ENCODE measurements around the gene NACC2.
"Not testable (repeated sequence)": the region's sequence is repeated elsewhere in the genome, so short reads cannot be mapped to it uniquely, and the experiment has no call there.

Gene NACC2

DNA sequence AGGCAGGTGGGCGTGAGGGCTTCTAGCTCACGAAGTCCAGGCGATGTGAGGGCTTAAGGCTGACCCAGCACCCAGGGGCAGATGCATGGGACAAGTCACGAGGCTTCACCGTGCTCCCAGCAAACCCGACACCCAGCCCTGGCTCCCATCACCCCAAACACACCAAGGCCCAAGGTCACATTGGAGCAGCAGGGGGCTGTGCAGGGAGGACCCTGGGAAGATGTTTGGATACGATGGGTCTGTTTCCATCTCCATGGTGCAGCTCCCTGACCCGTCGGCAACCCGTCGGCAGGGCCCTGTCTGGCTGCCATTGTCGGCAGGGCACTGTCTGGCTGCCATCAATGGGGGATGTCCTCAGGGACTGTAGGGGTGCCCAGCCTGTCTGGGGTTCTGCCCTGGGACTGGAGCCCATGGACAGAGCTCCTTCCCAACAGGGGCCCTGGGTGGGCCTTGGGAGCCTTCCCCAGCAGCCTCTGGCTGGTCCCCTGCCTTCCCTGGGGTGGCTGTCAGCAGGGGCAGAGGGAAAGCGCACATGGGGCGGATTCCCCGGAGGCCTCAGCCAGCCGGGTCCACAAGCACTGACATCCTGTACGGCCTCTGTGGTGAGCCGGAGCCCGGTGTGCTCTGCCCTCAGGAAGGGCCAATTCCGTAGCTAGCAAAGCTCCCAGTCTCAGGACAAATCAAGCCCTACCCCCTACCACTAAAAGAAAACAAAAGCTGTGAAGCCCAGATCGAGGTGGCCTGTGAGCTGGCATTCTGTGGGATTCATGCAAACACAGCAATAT is 47.1 kb downstream of the NACC2 start:
- Histone ChIP-seq H3K27ac (ENCODE audit: low read depth, low read length) (no peak overlapping the region), H2AFZ (ENCODE audit: low read length, unreplicated experiment) (no peak overlapping the region), H3K36me3 (ENCODE audit: insufficient read depth, low read length) (peaks cover 2% of the 10 kb centered on the region; the same call in 1 of the 2 replicates), H3K4me3 (ENCODE audit: low read depth, low read length) (no peak overlapping the region), H3K27me3 (ENCODE audit: insufficient read depth, low read length) (no peaks in the 10 kb centered on the region), H3K4me1 (ENCODE audit: control insufficient read depth, insufficient read depth, low read length, unreplicated experiment) (peaks cover 4% of the 10 kb centered on the region), H3K79me2 (ENCODE audit: control insufficient read depth, insufficient read depth, low read length, unreplicated experiment) (peaks cover 3% of the 10 kb centered on the region)

DNA sequence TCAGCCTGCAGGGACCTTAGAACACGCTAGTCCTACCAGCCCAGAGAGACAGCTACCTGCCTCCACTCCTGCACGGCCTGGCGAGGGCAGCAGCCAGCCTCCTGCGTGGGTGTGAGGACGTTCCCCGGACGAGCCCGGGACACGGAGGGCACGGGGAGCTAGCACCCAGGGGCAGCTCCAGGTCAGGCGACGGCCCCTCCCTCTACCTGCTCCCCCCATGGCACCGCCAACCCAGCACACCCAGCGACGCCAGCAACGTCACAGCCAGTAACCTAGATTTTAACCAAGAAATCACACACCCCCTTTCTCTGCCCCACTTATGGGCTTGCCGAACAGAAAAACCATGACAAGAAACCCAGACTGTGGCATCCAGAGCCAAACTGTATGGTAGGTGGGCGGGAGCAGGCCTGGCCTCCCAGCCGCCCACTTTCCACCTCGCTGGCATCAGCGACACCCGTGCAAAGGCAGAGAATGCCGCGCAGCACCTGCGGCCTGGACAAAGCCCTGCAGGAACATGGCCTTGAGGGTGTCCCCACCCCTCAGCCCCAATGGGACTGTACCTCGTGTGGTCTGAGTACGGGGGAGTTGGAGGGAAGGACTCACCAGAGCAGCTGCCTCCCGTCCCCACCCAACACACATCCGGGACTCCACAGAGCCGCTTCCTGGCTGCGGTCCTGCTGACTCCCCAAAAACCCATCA is 47.9 kb downstream of the NACC2 start:
- H3K36me3 ChIP-seq (ENCODE audit: insufficient read depth, low read length) = peaks cover 2% of the 10 kb centered on the region; the same call in 1 of the 2 replicates
- H3K4me3 ChIP-seq (ENCODE audit: low read depth, low read length) = no peak overlapping the region
- H3K27ac ChIP-seq (ENCODE audit: low read depth, low read length) = no peak overlapping the region
- no peaks in the 10 kb centered on the region for H3K4me1 ChIP-seq (ENCODE audit: control insufficient read depth, insufficient read depth, low read length, unreplicated experiment)
- H3K27me3 ChIP-seq (ENCODE audit: insufficient read depth, low read length) = no peaks in the 10 kb centered on the region
- peaks cover 5% of the 10 kb centered on the region for H3K79me2 ChIP-seq (ENCODE audit: control insufficient read depth, insufficient read depth, low read length, unreplicated experiment)
- H2AFZ ChIP-seq (ENCODE audit: low read length, unreplicated experiment) = no peak overlapping the region

DNA sequence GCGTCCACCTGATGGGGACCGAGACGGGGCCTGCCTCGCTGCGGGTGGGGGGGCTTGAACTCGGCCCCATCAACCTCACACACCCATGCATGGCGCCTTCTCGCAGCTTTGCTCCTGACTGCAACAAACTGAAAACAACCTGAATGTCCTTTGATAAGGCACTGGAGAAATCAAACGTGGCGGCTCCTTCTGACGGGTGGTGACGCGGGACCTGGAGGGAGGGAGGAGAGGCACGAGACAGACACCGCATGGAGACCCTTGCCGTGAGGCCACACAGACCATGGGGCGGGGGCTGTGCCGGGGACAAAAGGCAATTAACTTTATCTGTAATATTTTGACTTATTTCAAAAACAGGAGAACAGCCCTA is 48.6 kb downstream of the NACC2 start:
- Histone ChIP-seq H3K36me3 (ENCODE audit: insufficient read depth, low read length) (peaks cover 2% of the 10 kb centered on the region; the same call in 1 of the 2 replicates), H3K79me2 (ENCODE audit: control insufficient read depth, insufficient read depth, low read length, unreplicated experiment) (peaks cover 7% of the 10 kb centered on the region), H3K4me3 (ENCODE audit: low read depth, low read length) (no peak overlapping the region), H2AFZ (ENCODE audit: low read length, unreplicated experiment) (no peak overlapping the region), H3K4me1 (ENCODE audit: control insufficient read depth, insufficient read depth, low read length, unreplicated experiment) (no peaks in the 10 kb centered on the region), H3K27me3 (ENCODE audit: insufficient read depth, low read length) (no peaks in the 10 kb centered on the region), H3K27ac (ENCODE audit: low read depth, low read length) (no peak overlapping the region)

DNA sequence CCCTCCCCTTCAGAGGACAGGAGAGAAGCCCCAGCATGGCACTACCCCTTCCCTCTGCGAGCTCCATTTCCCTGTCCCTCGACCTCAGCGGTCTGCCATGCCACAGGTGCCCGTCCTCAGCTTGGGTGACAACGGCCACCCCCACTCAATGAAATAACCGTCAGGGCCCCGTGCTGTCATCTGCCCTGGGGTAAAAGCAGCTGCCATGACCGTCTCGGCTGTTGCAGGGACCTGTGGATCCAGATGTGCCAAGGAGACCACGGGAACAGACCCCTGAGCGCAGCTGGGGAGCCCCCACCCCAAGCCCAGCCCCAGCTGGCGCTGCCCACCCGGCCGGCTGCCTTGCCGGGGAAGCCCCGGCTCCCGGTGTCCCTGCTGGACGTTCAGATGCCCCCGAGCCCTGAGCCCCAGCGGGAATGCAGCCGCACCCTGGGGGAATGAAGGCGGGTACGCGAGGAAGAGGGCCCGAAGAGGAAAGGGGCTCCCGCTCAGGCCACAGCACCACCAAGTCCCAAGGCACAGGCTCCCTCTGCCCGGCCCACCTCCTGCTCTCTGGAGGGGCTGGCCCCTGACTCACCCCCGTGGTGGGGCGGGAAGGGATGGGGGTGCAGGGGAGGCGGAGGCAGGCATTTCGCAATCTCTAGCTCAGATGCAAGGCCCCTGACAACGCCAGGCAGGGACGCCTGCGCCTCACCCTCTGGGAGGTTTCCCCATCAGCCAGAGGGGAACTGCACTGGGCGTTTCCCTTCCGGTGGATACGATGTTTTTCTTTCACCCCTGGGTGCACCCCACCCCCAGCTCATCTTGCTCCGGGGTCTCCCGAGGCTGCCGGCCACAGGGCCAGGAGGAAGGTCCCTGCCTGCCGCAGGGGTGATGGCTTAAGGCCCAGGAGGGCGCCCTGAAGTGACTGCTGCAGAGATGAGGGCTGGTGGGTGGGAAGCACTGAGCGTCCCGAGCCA is 49.2 kb downstream of the NACC2 start:
- no peaks in the 10 kb centered on the region for H3K4me1 ChIP-seq (ENCODE audit: control insufficient read depth, insufficient read depth, low read length, unreplicated experiment)
- H3K36me3 ChIP-seq (ENCODE audit: insufficient read depth, low read length) = peaks cover 2% of the 10 kb centered on the region; the same call in 1 of the 2 replicates

DNA sequence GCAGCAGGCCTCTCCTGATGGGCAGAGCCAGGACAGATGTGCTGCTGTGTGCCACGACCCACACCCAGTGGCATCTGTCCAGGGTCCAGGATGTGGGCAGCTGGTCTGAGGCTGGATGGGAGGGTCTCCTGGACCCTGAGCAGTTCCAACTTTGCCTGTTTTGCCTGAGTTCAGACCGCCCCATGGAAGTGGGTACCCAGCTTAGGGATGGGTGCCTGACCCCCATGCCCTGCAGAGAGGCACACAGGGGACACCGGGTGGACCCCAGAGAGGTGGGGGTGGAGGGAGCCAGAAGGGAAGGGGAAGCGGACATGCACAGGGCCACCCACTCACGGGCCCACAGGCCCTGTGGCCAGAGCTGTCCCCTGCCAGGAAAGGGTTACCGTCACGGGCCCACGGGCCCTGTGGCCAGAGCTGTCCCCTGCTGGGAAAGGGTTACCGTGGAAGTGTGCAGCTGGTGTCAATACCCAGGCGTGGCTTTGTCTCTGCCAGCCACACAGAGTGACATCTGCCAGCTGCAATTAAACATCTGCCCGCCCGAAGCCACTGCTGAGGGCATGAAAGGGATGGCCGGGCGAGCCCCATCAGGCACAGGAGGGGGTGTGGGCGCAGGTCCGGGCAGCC is 50.0 kb downstream of the NACC2 start:
- Histone ChIP-seq H3K27me3 (ENCODE audit: insufficient read depth, low read length) (no peaks in the 10 kb centered on the region), H3K4me3 (ENCODE audit: low read depth, low read length) (no peak overlapping the region), H3K79me2 (ENCODE audit: control insufficient read depth, insufficient read depth, low read length, unreplicated experiment) (peaks cover 12% of the 10 kb centered on the region), H3K36me3 (ENCODE audit: insufficient read depth, low read length) (peaks cover 8% of the 10 kb centered on the region; the same call in 1 of the 2 replicates), H3K27ac (ENCODE audit: low read depth, low read length) (no peak overlapping the region), H3K4me1 (ENCODE audit: control insufficient read depth, insufficient read depth, low read length, unreplicated experiment) (no peaks in the 10 kb centered on the region), H2AFZ (ENCODE audit: low read length, unreplicated experiment) (no peak overlapping the region)

More for the DNA sequence above, 49.2 kb downstream of the NACC2 start:
- Histone ChIP-seq H3K27ac (ENCODE audit: low read depth, low read length) (no peak overlapping the region), H3K4me3 (ENCODE audit: low read depth, low read length) (no peak overlapping the region), H3K79me2 (ENCODE audit: control insufficient read depth, insufficient read depth, low read length, unreplicated experiment) (peaks cover 7% of the 10 kb centered on the region), H3K27me3 (ENCODE audit: insufficient read depth, low read length) (no peaks in the 10 kb centered on the region), H2AFZ (ENCODE audit: low read length, unreplicated experiment) (no peak overlapping the region)

DNA sequence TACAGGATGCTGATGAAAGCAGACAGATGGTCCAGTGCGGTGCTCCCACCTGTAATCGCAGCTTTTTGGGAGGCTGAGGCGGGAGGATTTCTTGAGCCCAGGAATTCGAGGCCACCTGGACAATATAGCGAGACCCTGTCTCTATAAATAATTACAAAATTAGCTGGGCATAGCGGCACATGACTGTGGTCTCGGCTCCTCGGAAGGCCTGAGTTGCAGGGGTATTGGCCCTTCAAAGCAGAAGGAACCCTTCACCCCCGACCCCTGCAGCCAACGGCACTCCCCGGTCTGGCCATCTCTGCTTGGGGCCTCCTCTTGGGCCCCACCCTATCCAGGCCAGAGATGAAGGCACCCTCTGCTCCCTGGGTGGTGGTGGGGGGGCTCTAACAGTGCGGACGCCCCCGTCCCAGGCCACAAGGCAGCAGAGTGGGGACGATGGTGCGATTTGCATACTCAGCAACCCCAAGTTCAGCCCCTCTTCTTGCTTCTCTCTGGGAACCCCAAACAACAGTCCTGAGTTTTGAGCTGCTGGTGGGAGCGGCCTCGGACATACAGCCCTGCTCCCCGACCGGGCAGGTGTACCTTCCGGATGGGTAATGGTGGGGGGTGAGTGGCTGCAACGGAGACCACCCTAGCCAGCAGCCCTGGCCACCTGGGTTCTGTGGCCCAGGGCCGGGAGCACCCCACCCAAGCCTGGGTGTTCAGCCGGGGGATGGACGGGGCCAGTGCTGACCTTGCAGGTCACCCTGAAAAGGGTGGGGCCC is 50.7 kb downstream of the NACC2 start:
- H3K36me3 ChIP-seq (ENCODE audit: insufficient read depth, low read length) = peaks cover 11% of the 10 kb centered on the region
- peaks cover 17% of the 10 kb centered on the region for H3K79me2 ChIP-seq (ENCODE audit: control insufficient read depth, insufficient read depth, low read length, unreplicated experiment)
- no peaks in the 10 kb centered on the region for H3K27me3 ChIP-seq (ENCODE audit: insufficient read depth, low read length)
- no peaks in the 10 kb centered on the region for H3K4me1 ChIP-seq (ENCODE audit: control insufficient read depth, insufficient read depth, low read length, unreplicated experiment)
- H3K4me3 ChIP-seq (ENCODE audit: low read depth, low read length) = no peak overlapping the region
- H3K27ac ChIP-seq (ENCODE audit: low read depth, low read length) = no peak overlapping the region
- H2AFZ ChIP-seq (ENCODE audit: low read length, unreplicated experiment) = no peak overlapping the region

DNA sequence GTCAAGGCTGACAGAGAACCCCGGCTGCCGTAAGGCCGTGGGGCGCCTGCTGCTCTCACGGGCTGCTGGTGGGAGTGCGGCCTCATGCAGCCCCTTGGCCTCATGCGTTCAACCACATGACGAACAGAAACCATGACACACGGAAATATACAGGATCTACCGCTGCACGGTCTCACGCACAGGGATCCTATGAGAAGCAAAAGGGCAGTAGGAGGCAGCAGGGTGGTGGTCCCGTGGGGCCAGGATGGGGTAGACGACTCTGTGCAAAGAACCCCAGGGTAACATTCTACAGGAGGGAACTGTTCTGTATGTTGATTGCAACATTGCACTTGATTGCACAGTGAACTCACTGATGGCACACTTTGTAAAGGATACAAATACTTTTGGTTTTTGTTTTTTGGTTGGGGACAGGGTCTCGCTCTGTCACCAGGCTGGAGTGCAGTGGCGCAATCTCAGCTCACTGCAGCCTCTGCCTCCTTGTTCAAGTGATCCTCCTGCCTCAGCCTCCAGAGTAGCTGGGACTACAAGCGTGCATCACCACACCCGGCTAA is 51.6 kb downstream of the NACC2 start:
- peaks cover 19% of the 10 kb centered on the region for H3K36me3 ChIP-seq (ENCODE audit: insufficient read depth, low read length)
- no peak overlapping the region for H3K27ac ChIP-seq (ENCODE audit: low read depth, low read length)
- H3K79me2 ChIP-seq (ENCODE audit: control insufficient read depth, insufficient read depth, low read length, unreplicated experiment) = peaks cover 22% of the 10 kb centered on the region
- H2AFZ ChIP-seq (ENCODE audit: low read length, unreplicated experiment) = no peak overlapping the region
- no peaks in the 10 kb centered on the region for H3K27me3 ChIP-seq (ENCODE audit: insufficient read depth, low read length)
- H3K4me3 ChIP-seq (ENCODE audit: low read depth, low read length) = no peak overlapping the region
- H3K4me1 ChIP-seq (ENCODE audit: control insufficient read depth, insufficient read depth, low read length, unreplicated experiment) = no peaks in the 10 kb centered on the region

DNA sequence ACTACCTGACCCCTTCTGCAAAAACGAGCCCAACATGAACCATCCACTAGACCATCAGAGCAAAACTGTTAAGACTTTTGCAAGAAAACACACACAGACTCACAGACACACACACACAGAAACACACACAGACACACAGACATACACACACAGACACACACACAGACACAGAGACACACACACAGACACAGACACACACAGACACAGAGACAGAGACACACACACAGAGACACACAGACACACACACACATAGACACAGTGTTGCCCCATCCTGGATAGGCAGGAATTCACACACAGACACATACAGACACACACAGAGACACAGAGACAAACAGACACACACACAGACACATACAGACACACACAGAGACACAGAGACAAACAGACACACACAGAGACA is 52.5 kb downstream of the NACC2 start:
- H3K36me3 ChIP-seq (ENCODE audit: insufficient read depth, low read length) = peaks cover 26% of the 10 kb centered on the region
- peaks cover 29% of the 10 kb centered on the region for H3K79me2 ChIP-seq (ENCODE audit: control insufficient read depth, insufficient read depth, low read length, unreplicated experiment)
- H3K4me3 ChIP-seq (ENCODE audit: low read depth, low read length) = no peak overlapping the region

DNA sequence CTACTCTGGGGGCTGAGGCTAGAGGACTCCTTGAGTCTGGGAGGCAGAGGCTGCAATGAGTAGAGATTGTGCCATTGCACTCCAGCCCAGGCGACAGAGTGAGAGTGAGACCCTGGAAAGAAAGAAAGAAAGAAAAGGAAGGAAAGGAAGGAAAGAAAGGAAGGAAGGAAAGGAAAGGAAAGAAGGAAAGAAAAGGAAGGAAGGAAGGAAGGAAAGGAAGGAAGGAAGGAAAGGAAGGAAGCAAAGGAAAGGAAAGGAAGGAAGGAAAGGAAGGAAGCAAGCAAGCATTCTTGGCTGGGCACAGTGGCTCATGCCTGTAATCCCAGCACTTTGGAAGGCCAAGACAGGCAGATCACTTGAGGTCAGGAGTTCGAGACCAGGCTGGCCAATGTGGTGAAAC is 54.2 kb downstream of the NACC2 start:
- peaks cover 29% of the 10 kb centered on the region for H3K36me3 ChIP-seq (ENCODE audit: insufficient read depth, low read length)
- H3K4me1 ChIP-seq (ENCODE audit: control insufficient read depth, insufficient read depth, low read length, unreplicated experiment); H2AFZ ChIP-seq (ENCODE audit: low read length, unreplicated experiment); H3K27me3 ChIP-seq (ENCODE audit: insufficient read depth, low read length); H3K27ac ChIP-seq (ENCODE audit: low read depth, low read length); H3K4me3 ChIP-seq (ENCODE audit: low read depth, low read length): not testable (repeated sequence)
- peaks cover 29% of the 10 kb centered on the region for H3K79me2 ChIP-seq (ENCODE audit: control insufficient read depth, insufficient read depth, low read length, unreplicated experiment)

More for the DNA sequence above, 52.5 kb downstream of the NACC2 start:
- H3K27me3 ChIP-seq (ENCODE audit: insufficient read depth, low read length) = no peaks in the 10 kb centered on the region
- no peaks in the 10 kb centered on the region for H3K4me1 ChIP-seq (ENCODE audit: control insufficient read depth, insufficient read depth, low read length, unreplicated experiment)
- no peak overlapping the region for H2AFZ ChIP-seq (ENCODE audit: low read length, unreplicated experiment)
- no peak overlapping the region for H3K27ac ChIP-seq (ENCODE audit: low read depth, low read length)
